Endothelial cell of umbilical vein (primary cell): ENCODE results near the gene CCNY. TPM values are rescaled to one million over a fixed set of nuclear protein-coding genes. Genes with fewer than 3 reads are reported as not detected.

Experiments used
- BruUV-seq: library from RNA; stranded (reverse); fragments of 400-500 nt; replicated peaks from 2 replicates; lab custom pipeline; 2021; lab: Mats Ljungman, UMichigan
- CTCF ChIA-PET: fragments of 300-600, 350-600 bp; sonication (Branson Sonifier 250); formaldehyde crosslinking; loops from one replicate; lab custom pipeline; 2021; ENCODE audit warnings: antibody characterized with exemption, inconsistent platforms; lab: Charles Lee
- POLR2A ChIA-PET: fragments of 300-600, 350-600 bp; sonication (Branson Sonifier 250); formaldehyde crosslinking; loops from one replicate; lab custom pipeline; 2021; ENCODE audit warnings: antibody characterized with exemption, inconsistent platforms; lab: Charles Lee
- DNase-seq: peaks from one replicate; pipeline ENCODE4 v3.0.0-alpha.2; 2011; ENCODE audit warnings: low read depth, low spot score
- FAIRE-seq: peaks from 2 replicates; lab custom pipeline; 2011; peaks lifted over from hg19 to GRCh38; lab: Jason Lieb, UNC
- H2AFZ ChIP-seq: 2 replicates; pipeline ENCODE4 v1.6.0; 2012; ENCODE audit warnings: low read depth, low read length, control low read depth, inconsistent platforms
- H3K27ac ChIP-seq: 2 replicates; pipeline ENCODE4 v1.5.1; 2011; ENCODE audit warnings: low read depth, mild to moderate bottlenecking, control low read depth, low read length, moderate library complexity; ENCODE audit not compliant: insufficient read depth
- H3K27me3 ChIP-seq, 2 experiments: 2 replicates each; pipeline versions ENCODE4 v1.6.0 to v1.6.1; 2011; ENCODE audit warnings: low read length in 2 of 2, mixed read lengths in 1 of 2; ENCODE audit not compliant: control insufficient read depth in 2 of 2, insufficient read depth in 2 of 2
- H3K36me3 ChIP-seq, 2 experiments: 2 replicates in 1 of 2; 3 replicates in 1 of 2; pipeline ENCODE4 v1.5.1; 2011; ENCODE audit warnings: low read length in 2 of 2, mild to moderate bottlenecking in 1 of 2, moderate library complexity in 1 of 2; ENCODE audit not compliant: control insufficient read depth in 2 of 2, insufficient read depth in 2 of 2; ENCODE audit errors: extremely low read depth in 1 of 2
- H3K4me1 ChIP-seq: 3 replicates; pipeline ENCODE4 v1.5.1; 2011; ENCODE audit warnings: mild to moderate bottlenecking, low read length; ENCODE audit not compliant: control insufficient read depth, insufficient read depth; ENCODE audit errors: extremely low read depth
- H3K4me2 ChIP-seq: 2 replicates; pipeline ENCODE4 v1.6.1; 2011; ENCODE audit warnings: low read length, control low read depth, mixed read lengths; ENCODE audit not compliant: insufficient read depth
- H3K4me3 ChIP-seq, 3 experiments: fragments of 200-600 bp in 1 of 3; sonication (generic), shearing (Covaris generic) in 1 of 3; replicated peaks in 1 of 3; 2 replicates each; pipeline ENCODE4 v1.5.1; 2011 to 2016; ENCODE audit warnings: control low read depth in 3 of 3, low read length in 3 of 3, mild to moderate bottlenecking in 2 of 3, inconsistent platforms in 1 of 3, low read depth in 1 of 3, moderate library complexity in 1 of 3; ENCODE audit not compliant: insufficient read depth in 1 of 3
- H3K79me2 ChIP-seq: 2 replicates; pipeline ENCODE4 v1.6.0; 2012; ENCODE audit warnings: low read length, inconsistent platforms; ENCODE audit not compliant: control insufficient read depth, insufficient read depth
- H3K9ac ChIP-seq: replicated peaks from 2 replicates; pipeline ENCODE3; 2011; ENCODE audit warnings: low read length, control low read depth; ENCODE audit not compliant: insufficient read depth; ENCODE audit errors: extremely low read depth
- H3K9me1 ChIP-seq: replicated peaks from 3 replicates; pipeline ENCODE4 v1.6.0; 2011; ENCODE audit warnings: mild to moderate bottlenecking, low read length; ENCODE audit not compliant: control insufficient read depth, insufficient read depth; ENCODE audit errors: extremely low read depth
- H3K9me3 ChIP-seq: replicated peaks from 2 replicates; pipeline ENCODE4 v1.5.1; 2012; ENCODE audit warnings: low read length, inconsistent platforms; ENCODE audit not compliant: control insufficient read depth, insufficient read depth
- H4K20me1 ChIP-seq: replicated peaks from 2 replicates; pipeline ENCODE3; 2011; ENCODE audit warnings: mild to moderate bottlenecking, low read length; ENCODE audit not compliant: control insufficient read depth, insufficient read depth; ENCODE audit errors: extremely low read depth
- CTCF ChIP-seq, 2 donors: IDR thresholded peaks; 1 replicate in 1 of 2; 2 replicates in 1 of 2; pipeline ENCODE4 v1.5.1; 2011; ENCODE audit warnings: low read length in 2 of 2, mild to moderate bottlenecking in 2 of 2, moderate library complexity in 2 of 2, control low read depth in 1 of 2, inconsistent platforms in 1 of 2, low read depth in 1 of 2; ENCODE audit not compliant: insufficient read depth in 1 of 2; ENCODE audit errors: extremely low read depth in 1 of 2
- EZH2 ChIP-seq: IDR thresholded peaks from 2 replicates; pipeline ENCODE4 v1.6.1; 2012; ENCODE audit warnings: borderline replicate concordance, low read depth, mild to moderate bottlenecking, moderate library complexity, low read length, inconsistent platforms; ENCODE audit not compliant: severe bottlenecking
- FOS ChIP-seq: IDR thresholded peaks from 2 replicates; pipeline ENCODE4 v1.6.1; 2011; ENCODE audit warnings: mild to moderate bottlenecking, low read length, moderate library complexity, borderline replicate concordance; ENCODE audit not compliant: insufficient read depth
- GATA2 ChIP-seq: IDR thresholded peaks from 2 replicates; pipeline ENCODE4 v1.7.0; 2011; ENCODE audit warnings: low read depth, mild to moderate bottlenecking, moderate library complexity, mixed read lengths, low read length; ENCODE audit not compliant: insufficient read length, insufficient read depth
- JUN ChIP-seq: IDR thresholded peaks from 2 replicates; pipeline ENCODE4 v1.6.1; 2011; ENCODE audit warnings: borderline replicate concordance, low read depth; ENCODE audit not compliant: insufficient read length, insufficient read depth
- MAX ChIP-seq: IDR thresholded peaks from 2 replicates; pipeline ENCODE4 v1.6.1; 2011; ENCODE audit not compliant: insufficient read depth, insufficient read length
- MYC ChIP-seq: IDR thresholded peaks from one replicate; pipeline ENCODE4 v1.6.1; 2011; ENCODE audit warnings: mild to moderate bottlenecking, low read depth, low read length
- POLR2A ChIP-seq: IDR thresholded peaks from 2 replicates; pipeline ENCODE4 v1.6.1; 2012; ENCODE audit warnings: low read depth, mild to moderate bottlenecking, control low read depth, low read length
- POLR2AphosphoS5 ChIP-seq: IDR thresholded peaks from 2 replicates; pipeline ENCODE4 v1.6.1; 2012; ENCODE audit warnings: low read depth, mild to moderate bottlenecking, control low read depth, low read length, moderate library complexity; ENCODE audit not compliant: insufficient read depth
- dilution Hi-C: fragments of 300-500 bp; cut with MboI; formaldehyde crosslinking; loops from one replicate; pipeline ENCODE4 v1.15.0; 2019; ENCODE audit warnings: low sequenced_read_pairs; ENCODE audit not compliant: extremely low pct_ligation_motif_present
- intact Hi-C: fragments of 100-400 bp; cut with micrococcal nuclease; formaldehyde crosslinking; loops from one replicate; pipeline ENCODE4 v1.10.0; 2022
- polyA plus RNA-seq, 4 experiments: library from polyadenylated mRNA; depleted of rRNA in 3 of 4; stranded (reverse) in 3 of 4; unstranded in 1 of 4; fragments of >200 nt; gene quantifications; 2 replicates each; pipeline versions ENCODE4 v1.2.1 to v1.2.3, GENCODE V29; 2011 to 2012; ENCODE audit warnings: missing spikeins in 1 of 4
- total RNA-seq: library from RNA; stranded (reverse); gene quantifications from 2 replicates; pipeline ENCODE4 v1.2.3, GENCODE V29; 2021

The CCNY gene
- total and polyA plus RNA-seq, 2 donors (not counting 3 experiments of a cell fraction or from before 2014, with no cell fraction given): 61.5 to 107 TPM

GRCh38 chr10:35409094-35409582 lies 72.8 kb downstream of the CCNY start:
- no peaks in the 10 kb centered on the region for H3K27me3 ChIP-seq
- FAIRE-seq (peak; percentile 93), DNase-seq (peak; percentile 77)
- no TSS peak for BruUV-seq
- H3K9me3 ChIP-seq: no peaks in the 10 kb centered on the region
- H3K4me2 ChIP-seq: no peak overlapping the region
- H3K4me3 ChIP-seq: no peak overlapping the region
- CTCF ChIA-PET: interaction anchor here (0.7 to 2.1 kb wide), 7 partner anchors 9 to 154 kb away, joined by 3 to 12 read pairs (median 6); no protein-coding TSS in a partner anchor
- H3K9ac ChIP-seq: no peak overlapping the region
- intact Hi-C loops (no loop called here), dilution Hi-C loops (no loop called here)
- peaks cover 4% of the 10 kb centered on the region for H4K20me1 ChIP-seq
- H3K36me3 ChIP-seq: no peaks in the 10 kb centered on the region
- H3K4me1 ChIP-seq: peaks cover 32% of the 10 kb centered on the region
- peak overlapping the region; percentile 38 for H3K27ac ChIP-seq
- no peak overlapping the region for H2AFZ ChIP-seq
- H3K79me2 ChIP-seq: peaks cover 84% of the 10 kb centered on the region
- H3K9me1 ChIP-seq: no peaks in the 10 kb centered on the region
- POLR2A ChIA-PET: interaction anchor here (1.1 to 1.3 kb wide), 2 partner anchors 9 to 22 kb away, joined by 3 to 4 read pairs; no protein-coding TSS in a partner anchor
- TF ChIP-seq MAX: no peak
- peak; percentile 59 for TF ChIP-seq JUN
- peak; percentile 60 for TF ChIP-seq POLR2AphosphoS5
- TF ChIP-seq POLR2A: no peak
- TF ChIP-seq FOS: peak; percentile 79
- no peak for TF ChIP-seq EZH2

- DNase-seq: no peak
- Histone ChIP-seq H3K9ac (no peak overlapping the region), H3K9me1 (no peaks in the 10 kb centered on the region), H3K9me3 (no peaks in the 10 kb centered on the region), H3K4me2 (no peak overlapping the region), H3K4me3 (no peak overlapping the region), H3K27ac (no peak overlapping the region), H3K4me1 (peaks cover 35% of the 10 kb centered on the region), H4K20me1 (peaks cover 4% of the 10 kb centered on the region), H3K27me3 (no peaks in the 10 kb centered on the region), H2AFZ (no peak overlapping the region), H3K36me3 (no peaks in the 10 kb centered on the region), H3K79me2 (peaks cover 85% of the 10 kb centered on the region)
- dilution Hi-C loops: no loop called here
- TF ChIP-seq MYC (no peak), POLR2AphosphoS5 (no peak), GATA2 (no peak), CTCF (IDR thresholded peaks at IDR 0.05; ENCODE audit: extremely low read depth in 1 of 2, insufficient read depth in 1 of 2, low read depth in 1 of 2, low read length in 2 of 2) (no peak), JUN (no peak), MAX (no peak), POLR2A (no peak), FOS (no peak)
- ChIA-PET POLR2A (interaction anchor here (1.3 kb wide), 1 partner anchor 23 kb away, joined by 4 read pairs; no protein-coding TSS in a partner anchor), CTCF (interaction anchor here (0.7 to 2.1 kb wide), 6 partner anchors 8 to 153 kb away, joined by 3 to 12 read pairs (median 7); no protein-coding TSS in a partner anchor)
- intact Hi-C loops: loop anchor here (5.0 kb wide), 1 partner anchor 37 kb away; no protein-coding TSS in a partner anchor
- BruUV-seq: no TSS peak
- FAIRE-seq: no peak
Observed at GRCh38 chr10:35409808-35410207, 73.5 kb downstream of the CCNY start.
